ENCODE measurements around the gene EXOC4. TPM values are rescaled to one million over a fixed set of nuclear protein-coding genes. Genes with fewer than 3 reads are reported as not detected.

EXOC4 gene
- total RNA-seq, 2 donors from 2014 or later = 106 to 115 TPM

DNA sequence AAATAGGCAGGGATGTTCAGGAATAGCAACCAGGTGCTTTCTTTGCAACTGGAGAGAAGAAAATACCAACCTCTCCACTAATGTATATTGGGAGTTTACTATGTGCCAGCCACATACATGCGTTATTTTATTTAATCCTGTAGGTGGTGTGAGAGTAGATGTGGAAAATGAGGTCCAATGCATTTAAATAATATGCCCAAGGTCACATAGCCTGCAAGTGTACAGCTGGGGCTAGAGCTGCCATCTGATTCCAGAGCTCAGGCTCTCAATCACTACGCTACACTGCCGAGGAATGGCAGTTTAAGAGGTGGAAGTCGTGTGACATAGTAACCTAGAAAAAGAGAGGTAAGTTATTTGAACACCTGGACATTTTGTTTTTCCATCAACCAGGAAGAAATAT lies 277.0 kb downstream of the EXOC4 start:
- Mint-ChIP-seq H3K4me1 (peaks cover 6% of the 10 kb centered on the region), H3K27me3 (ENCODE audit: insufficient read depth) (no peaks in the 10 kb centered on the region), H3K4me3 (no peak overlapping the region), H3K9me3 (no peaks in the 10 kb centered on the region), H3K27ac (no peak overlapping the region), H3K36me3 (ENCODE audit: low read depth) (no peaks in the 10 kb centered on the region)
- H3K36me3 ChIP-seq (ENCODE audit: control insufficient read depth, insufficient read depth, low read length) = no peaks in the 10 kb centered on the region
- DNase-seq = no peak
- H3K27me3 ChIP-seq (ENCODE audit: control insufficient read depth, insufficient read depth, low read length, poor library complexity, severe bottlenecking) = no peaks in the 10 kb centered on the region
- TF ChIP-seq, protein P1, sequence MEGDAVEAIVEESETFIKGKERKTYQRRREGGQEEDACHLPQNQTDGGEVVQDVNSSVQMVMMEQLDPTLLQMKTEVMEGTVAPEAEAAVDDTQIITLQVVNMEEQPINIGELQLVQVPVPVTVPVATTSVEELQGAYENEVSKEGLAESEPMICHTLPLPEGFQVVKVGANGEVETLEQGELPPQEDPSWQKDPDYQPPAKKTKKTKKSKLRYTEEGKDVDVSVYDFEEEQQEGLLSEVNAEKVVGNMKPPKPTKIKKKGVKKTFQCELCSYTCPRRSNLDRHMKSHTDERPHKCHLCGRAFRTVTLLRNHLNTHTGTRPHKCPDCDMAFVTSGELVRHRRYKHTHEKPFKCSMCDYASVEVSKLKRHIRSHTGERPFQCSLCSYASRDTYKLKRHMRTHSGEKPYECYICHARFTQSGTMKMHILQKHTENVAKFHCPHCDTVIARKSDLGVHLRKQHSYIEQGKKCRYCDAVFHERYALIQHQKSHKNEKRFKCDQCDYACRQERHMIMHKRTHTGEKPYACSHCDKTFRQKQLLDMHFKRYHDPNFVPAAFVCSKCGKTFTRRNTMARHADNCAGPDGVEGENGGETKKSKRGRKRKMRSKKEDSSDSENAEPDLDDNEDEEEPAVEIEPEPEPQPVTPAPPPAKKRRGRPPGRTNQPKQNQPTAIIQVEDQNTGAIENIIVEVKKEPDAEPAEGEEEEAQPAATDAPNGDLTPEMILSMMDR (conservative IDR thresholded peaks at IDR 0.05) = no peak
- 83 to 96% methylated on average over 2 to 4 of the region's 4 CpGs for WGBS, 2 experiments (ENCODE audit: insufficient coverage in 1 of 2, insufficient read length in 1 of 2)
- no peak overlapping the region for H3K27ac ChIP-seq (ENCODE audit: low read depth, low read length)
- no peak overlapping the region for H3K4me3 ChIP-seq (ENCODE audit: low read length)
- no peaks in the 10 kb centered on the region for H3K9me3 ChIP-seq (ENCODE audit: control insufficient read depth, low read length)
- H3K4me1 ChIP-seq (ENCODE audit: control insufficient read depth, insufficient read depth, low read length) = peaks cover 2% of the 10 kb centered on the region
- H3K9ac ChIP-seq (ENCODE audit: extremely low read depth, low read length, poor library complexity, severe bottlenecking) = no peak overlapping the region

DNA sequence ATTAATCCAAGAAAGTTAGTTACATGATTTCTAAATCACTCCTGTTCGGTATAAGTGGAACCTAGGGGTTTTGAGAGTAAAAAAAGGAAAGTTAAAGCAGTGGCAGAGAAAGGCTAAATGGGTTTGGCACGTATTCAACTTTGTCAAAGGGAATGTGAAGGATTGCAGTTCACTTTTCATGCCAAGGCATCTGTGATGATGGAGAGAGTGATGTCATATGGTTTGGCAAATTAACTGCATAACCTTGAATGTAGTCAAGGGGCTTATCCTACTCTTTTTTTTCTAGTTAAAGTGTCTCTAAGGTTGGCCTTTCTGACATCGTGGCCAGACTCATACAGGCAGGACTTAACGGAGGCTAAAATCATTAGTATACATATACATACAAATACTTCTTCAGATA lies 277.8 kb downstream of the EXOC4 start:
- H3K9ac ChIP-seq (ENCODE audit: extremely low read depth, low read length, poor library complexity, severe bottlenecking) = no peak overlapping the region
- Mint-ChIP-seq H3K36me3 (ENCODE audit: low read depth) (no peaks in the 10 kb centered on the region), H3K9me3 (no peaks in the 10 kb centered on the region), H3K27ac (no peak overlapping the region), H3K27me3 (ENCODE audit: insufficient read depth) (no peaks in the 10 kb centered on the region), H3K4me3 (no peak overlapping the region), H3K4me1 (peaks cover 12% of the 10 kb centered on the region)
- no peaks in the 10 kb centered on the region for H3K9me3 ChIP-seq (ENCODE audit: control insufficient read depth, low read length)
- 93 to 100% methylated on average over 1 to 3 of the region's 4 CpGs for WGBS, 2 experiments (ENCODE audit: insufficient coverage in 1 of 2, insufficient read length in 1 of 2)
- no peak overlapping the region for H3K4me3 ChIP-seq (ENCODE audit: low read length)
- DNase-seq = no peak
- H3K27me3 ChIP-seq (ENCODE audit: control insufficient read depth, insufficient read depth, low read length, poor library complexity, severe bottlenecking) = no peaks in the 10 kb centered on the region
- H3K27ac ChIP-seq (ENCODE audit: low read depth, low read length) = no peak overlapping the region
- peaks cover 2% of the 10 kb centered on the region for H3K4me1 ChIP-seq (ENCODE audit: control insufficient read depth, insufficient read depth, low read length)
- no peaks in the 10 kb centered on the region for H3K36me3 ChIP-seq (ENCODE audit: control insufficient read depth, insufficient read depth, low read length)
- TF ChIP-seq, protein P1 (conservative IDR thresholded peaks at IDR 0.05) = no peak

DNA sequence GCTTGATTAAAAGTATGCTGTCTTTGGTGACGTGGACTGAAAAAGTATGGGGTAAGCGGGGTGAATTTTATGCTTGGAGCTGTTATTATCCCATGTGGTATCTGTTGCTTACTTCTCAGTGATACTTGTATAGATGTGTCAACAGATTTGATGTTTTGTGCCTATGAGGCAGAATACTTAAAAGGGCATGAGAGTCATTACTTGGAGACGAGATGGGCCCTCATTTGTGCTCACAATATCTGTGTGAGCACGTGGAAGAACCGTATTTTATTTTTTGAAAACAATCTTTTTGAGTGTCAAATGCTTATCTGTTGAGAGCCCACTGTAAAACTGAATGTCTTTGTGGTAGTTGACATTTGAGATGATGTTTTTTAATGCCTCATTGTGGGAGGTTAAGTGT lies 281.9 kb downstream of the EXOC4 start:
- Mint-ChIP-seq H3K9me3 (no peaks in the 10 kb centered on the region), H3K4me3 (no peak overlapping the region), H3K27ac (no peak overlapping the region), H3K36me3 (ENCODE audit: low read depth) (peaks cover 2% of the 10 kb centered on the region), H3K27me3 (ENCODE audit: insufficient read depth) (no peaks in the 10 kb centered on the region), H3K4me1 (peaks cover 19% of the 10 kb centered on the region)
- TF ChIP-seq, protein P1 (conservative IDR thresholded peaks at IDR 0.05) = no peak
- Histone ChIP-seq H3K27ac (ENCODE audit: low read depth, low read length) (no peak overlapping the region), H3K27me3 (ENCODE audit: control insufficient read depth, insufficient read depth, low read length, poor library complexity, severe bottlenecking) (no peaks in the 10 kb centered on the region), H3K9me3 (ENCODE audit: control insufficient read depth, low read length) (no peaks in the 10 kb centered on the region), H3K9ac (ENCODE audit: extremely low read depth, low read length, poor library complexity, severe bottlenecking) (no peak overlapping the region), H3K4me3 (ENCODE audit: low read length) (no peak overlapping the region), H3K36me3 (ENCODE audit: control insufficient read depth, insufficient read depth, low read length) (no peaks in the 10 kb centered on the region), H3K4me1 (ENCODE audit: control insufficient read depth, insufficient read depth, low read length) (peaks cover 5% of the 10 kb centered on the region)
- no peak for DNase-seq
- 94 to 95% methylated on average over 3 to 5 of the region's 5 CpGs for WGBS, 2 experiments (ENCODE audit: insufficient coverage in 1 of 2, insufficient read length in 1 of 2)
